H1 (cell line): ENCODE results near the gene DEDD.

Experiments used
- CEBPB ChIP-seq: IDR thresholded peaks from 2 replicates; pipeline ENCODE4 v1.6.1; 2012; ENCODE audit warnings: low read depth, low read length
- CTCF ChIP-seq, 3 experiments: IDR thresholded peaks; 1 replicate in 2 of 3; 2 replicates in 1 of 3; pipeline versions ENCODE4 v1.5.1 to v1.6.1; 2011; ENCODE audit warnings: low read length in 3 of 3, mild to moderate bottlenecking in 3 of 3, inconsistent platforms in 2 of 3, low read depth in 1 of 3, moderate library complexity in 1 of 3; ENCODE audit not compliant: insufficient read depth in 1 of 3; ENCODE audit errors: control extremely low read depth in 1 of 3
- EZH2 ChIP-seq: fragments of 200-600 bp; sonication (generic); IDR thresholded peaks from 2 replicates; pipeline ENCODE4 v1.7.1; 2012; ENCODE audit warnings: low read depth, mild to moderate bottlenecking, moderate library complexity, low read length, inconsistent platforms; ENCODE audit not compliant: severe bottlenecking
- HDAC2 ChIP-seq, 2 experiments: fragments of 300-600 bp in 1 of 2; sonication (generic) in 1 of 2; IDR thresholded peaks; 2 replicates each; pipeline ENCODE4 v1.6.1; 2011 to 2012; ENCODE audit warnings: low read depth in 2 of 2, low read length in 2 of 2, mild to moderate bottlenecking in 2 of 2, moderate library complexity in 2 of 2, borderline replicate concordance in 1 of 2, inconsistent platforms in 1 of 2
- KDM1A ChIP-seq: fragments of 200-600, 300-600 bp; sonication (generic); IDR thresholded peaks from 2 replicates; pipeline ENCODE4 v1.7.1; 2016; ENCODE audit warnings: mild to moderate bottlenecking, low read length, borderline replicate concordance
- MAX ChIP-seq: IDR thresholded peaks from 2 replicates; pipeline ENCODE4 v1.6.1; 2012; ENCODE audit warnings: inconsistent platforms
- NRF1 ChIP-seq: IDR thresholded peaks from 2 replicates; pipeline ENCODE4 v1.6.1; 2011; ENCODE audit warnings: mild to moderate bottlenecking, low read depth, low read length, improper control_type of control experiment
- SAP30 ChIP-seq: fragments of 300-600 bp; sonication (generic); IDR thresholded peaks from 2 replicates; pipeline ENCODE4 v1.7.1; 2012; ENCODE audit warnings: low read length, moderate library complexity, mild to moderate bottlenecking, inconsistent platforms; ENCODE audit not compliant: insufficient read depth, insufficient replicate concordance
- SP1 ChIP-seq: IDR thresholded peaks from 2 replicates; pipeline ENCODE4 v1.6.1; 2011; ENCODE audit warnings: low read depth, low read length
- TCF12 ChIP-seq: IDR thresholded peaks from 2 replicates; pipeline ENCODE4 v1.6.1; 2011; ENCODE audit warnings: low read depth, mild to moderate bottlenecking, low read length
- ZNF274 ChIP-seq: IDR thresholded peaks from 2 replicates; pipeline ENCODE4 v1.7.0; 2012; ENCODE audit warnings: low read length, borderline replicate concordance; ENCODE audit errors: extremely low read depth

- TF ChIP-seq ZNF274 (no peak), EZH2 (no peak), TCF12 (no peak), NRF1 (no peak), CTCF (IDR thresholded peaks at IDR 0.05; ENCODE audit: control extremely low read depth in 1 of 3, insufficient read depth in 1 of 3, low read depth in 1 of 3, low read length in 3 of 3) (no peak), MAX (no peak), KDM1A (no peak), SAP30 (no peak), CEBPB (no peak), HDAC2 (IDR thresholded peaks at IDR 0.05; ENCODE audit: borderline replicate concordance in 1 of 2, low read depth in 2 of 2, low read length in 2 of 2) (no peak), SP1 (no peak)
These were observed 46.0 kb downstream of the DEDD start for GRCh38 chr1:161086457-161086856.
